ENCODE data around the gene STIM2.

DNA sequence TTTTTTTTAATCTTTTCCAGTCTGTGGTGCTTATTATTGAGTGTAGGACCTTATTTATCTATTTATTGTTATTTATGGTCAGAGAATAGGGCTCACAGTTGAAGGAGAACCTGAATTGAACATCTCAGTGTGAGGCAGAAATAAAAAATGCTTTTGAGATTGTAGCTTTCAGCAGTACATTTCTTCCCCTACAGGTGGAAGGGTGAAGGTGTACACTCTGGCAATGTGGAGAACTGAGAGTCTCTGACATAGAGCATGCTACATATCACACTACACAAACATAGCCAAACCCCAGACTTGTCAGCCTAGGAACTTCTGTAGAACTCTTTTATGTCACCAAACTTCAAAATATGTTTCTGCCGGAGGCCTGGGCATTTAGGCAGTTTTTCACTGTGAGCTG is 140.2 kb downstream of the STIM2 start:
- TF ChIP-seq, protein P1, sequence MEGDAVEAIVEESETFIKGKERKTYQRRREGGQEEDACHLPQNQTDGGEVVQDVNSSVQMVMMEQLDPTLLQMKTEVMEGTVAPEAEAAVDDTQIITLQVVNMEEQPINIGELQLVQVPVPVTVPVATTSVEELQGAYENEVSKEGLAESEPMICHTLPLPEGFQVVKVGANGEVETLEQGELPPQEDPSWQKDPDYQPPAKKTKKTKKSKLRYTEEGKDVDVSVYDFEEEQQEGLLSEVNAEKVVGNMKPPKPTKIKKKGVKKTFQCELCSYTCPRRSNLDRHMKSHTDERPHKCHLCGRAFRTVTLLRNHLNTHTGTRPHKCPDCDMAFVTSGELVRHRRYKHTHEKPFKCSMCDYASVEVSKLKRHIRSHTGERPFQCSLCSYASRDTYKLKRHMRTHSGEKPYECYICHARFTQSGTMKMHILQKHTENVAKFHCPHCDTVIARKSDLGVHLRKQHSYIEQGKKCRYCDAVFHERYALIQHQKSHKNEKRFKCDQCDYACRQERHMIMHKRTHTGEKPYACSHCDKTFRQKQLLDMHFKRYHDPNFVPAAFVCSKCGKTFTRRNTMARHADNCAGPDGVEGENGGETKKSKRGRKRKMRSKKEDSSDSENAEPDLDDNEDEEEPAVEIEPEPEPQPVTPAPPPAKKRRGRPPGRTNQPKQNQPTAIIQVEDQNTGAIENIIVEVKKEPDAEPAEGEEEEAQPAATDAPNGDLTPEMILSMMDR (conservative IDR thresholded peaks at IDR 0.05), result peak; percentile 30; the same call in 1 of the 2 replicates
- no peak for TF ChIP-seq EZH2 (IDR thresholded peaks at IDR 0.05; ENCODE audit: low read depth)

All from PC-9 (cell line).